ENCODE data around the gene TIGD3. TPM values are rescaled to one million over a fixed set of nuclear protein-coding genes. Genes with fewer than 3 reads are reported as not detected.
A peak's percentile ranks its signal among the peaks of the same experiment; 100 is the strongest.

TIGD3 gene
- total and polyA plus RNA-seq, 9 of the 15 experiments (the other 6 are each of a cell fraction or from before 2014, with no cell fraction given): 0.06 to 1.3 (median 0.56) TPM

GRCh38 chr11:65356394-65356972 lies 1.9 kb downstream of the TIGD3 start:
- H4K20me1 ChIP-seq (replicated peaks; ENCODE audit: control insufficient read depth, insufficient read depth, low read length): peaks cover 10% of the 10 kb centered on the region; the same call in 1 of the 2 replicates
- 86% methylated on average over 25 of the region's 30 CpGs for WGBS (ENCODE audit: insufficient coverage, low coverage, missing lambda C conversion rate)
- no peaks in the 10 kb centered on the region for H3K9me1 ChIP-seq (ENCODE audit: control insufficient read depth, insufficient read depth, low read length)
- no peaks in the 10 kb centered on the region for H3K27me3 ChIP-seq (ENCODE audit: control insufficient read depth in 2 of 2, insufficient read depth in 2 of 2, low read length in 2 of 2)
- no TSS peak for BruUV-seq (replicated peaks)
- peak overlapping the region in 1 of 2 experiments; percentile 53; a peak in 1 of 4 replicates for H3K9ac ChIP-seq (ENCODE audit: insufficient read depth in 1 of 2, low read depth in 2 of 2, low read length in 2 of 2)
- peaks cover 13% of the 10 kb centered on the region; the same call in 1 of the 3 replicates for H3K36me3 ChIP-seq (ENCODE audit: control insufficient read depth, insufficient read depth, low read length)
- intact Hi-C loops (cut with micrococcal nuclease) (no loop called here), in situ Hi-C loops (cut with MboI) (no loop called here)
- ChIA-PET POLR2A (interaction anchor here (0.6 to 15.6 kb wide), 12 partner anchors 8 to 148 kb away, joined by 3 to 253 read pairs (median 4); partner anchors contain the start of genes DPF2, MALAT1 and NEAT1), CTCF (ENCODE audit: low intra/inter-chr PET ratio) (no interaction called here)
- H3K4me1 ChIP-seq (replicated peaks in 1 of 2; ENCODE audit: control insufficient read depth in 2 of 2, insufficient read depth in 2 of 2, low read length in 2 of 2): peaks cover 25 to 48% of the 10 kb centered on the region in 2 experiments
- FAIRE-seq (no peak), DNase-seq (ENCODE audit: extremely low read depth in 1 of 4, low spot score in 3 of 4) (no peak), ATAC-seq (no peak)
- no peak overlapping the region for H3K4me2 ChIP-seq (ENCODE audit: insufficient read depth, low read length)
- H3K9me3 ChIP-seq (replicated peaks; ENCODE audit: control insufficient read depth, insufficient read depth, low read depth, low read length): no peaks in the 10 kb centered on the region
- no peak overlapping the region for H2AFZ ChIP-seq (ENCODE audit: low read depth, low read length)
- H3K27ac ChIP-seq (ENCODE audit: extremely low read depth, low read depth, low read length): no peak overlapping the region
- H3K79me2 ChIP-seq (ENCODE audit: control insufficient read depth, insufficient read depth, low read length): no peaks in the 10 kb centered on the region
- H3K4me3 ChIP-seq: no peak overlapping the region
- no peak for TF ChIP-seq ZNF232 (CRISPR knock-in tag; IDR thresholded peaks at IDR 0.05)
- no peak for TF ChIP-seq ZNF318 (IDR thresholded peaks at IDR 0.05; ENCODE audit: borderline replicate concordance in 1 of 2, low read depth in 1 of 2)
- no peak for TF ChIP-seq ZNF408 (CRISPR knock-in tag; IDR thresholded peaks at IDR 0.05; ENCODE audit: low read depth)
- 0 out of 2 replicates have a peak, but pooled peaks have one; percentile 28 for TF ChIP-seq RERE (CRISPR knock-in tag; IDR thresholded peaks at IDR 0.05; ENCODE audit: borderline replicate concordance)
- TF ChIP-seq FOXA3 (CRISPR knock-in tag; conservative IDR thresholded peaks at IDR 0.05 in 1 of 2, IDR thresholded peaks at IDR 0.05 in 1 of 2): no peak
- TF ChIP-seq PHF8 (IDR thresholded peaks at IDR 0.05; ENCODE audit: borderline replicate concordance, low read length): no peak
